ENCODE measurements around the gene TSC2.
"Not testable (repeated sequence)": the region's sequence is repeated elsewhere in the genome, so short reads cannot be mapped to it uniquely, and the experiment has no call there.

GRCh38 chr16:2101581-2101980, 53.8 kb downstream of the TSC2 start:
- TF ChIP-seq, protein P1, sequence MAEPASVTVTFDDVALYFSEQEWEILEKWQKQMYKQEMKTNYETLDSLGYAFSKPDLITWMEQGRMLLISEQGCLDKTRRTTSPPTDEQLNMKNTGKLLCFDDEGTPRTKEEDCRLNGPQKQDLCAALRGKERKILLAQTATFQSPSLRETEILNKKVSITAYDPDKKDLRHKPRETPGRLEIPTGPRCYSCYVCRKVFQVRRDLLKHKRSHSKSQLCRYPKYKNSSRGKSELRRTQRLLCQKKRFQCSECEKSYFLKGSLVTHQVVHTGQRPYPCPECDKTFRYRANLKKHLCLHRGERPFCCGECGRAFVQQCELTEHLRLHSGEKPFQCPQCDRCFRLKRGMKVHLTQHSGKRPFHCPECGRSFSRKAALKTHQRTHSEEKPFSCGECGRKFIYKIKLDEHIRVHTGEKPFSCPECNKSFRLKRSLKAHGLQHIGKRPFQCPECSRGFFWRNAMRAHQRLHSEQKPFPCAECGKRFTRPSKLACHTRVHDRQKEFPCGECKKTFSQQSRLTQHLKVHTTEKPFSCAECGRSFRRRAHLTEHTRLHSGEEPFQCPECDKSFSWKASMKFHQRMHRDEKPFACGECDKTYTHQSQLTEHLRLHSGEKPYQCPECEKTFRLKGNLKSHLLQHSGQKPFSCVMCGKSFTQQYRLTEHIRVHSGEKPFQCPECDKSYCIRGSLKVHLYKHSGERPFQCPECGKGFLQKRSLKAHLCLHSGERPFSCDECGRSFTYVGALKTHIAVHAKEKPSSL (CRISPR knock-in tag; conservative IDR thresholded peaks at IDR 0.05), result not testable (repeated sequence)
- TF ChIP-seq, protein P2, sequence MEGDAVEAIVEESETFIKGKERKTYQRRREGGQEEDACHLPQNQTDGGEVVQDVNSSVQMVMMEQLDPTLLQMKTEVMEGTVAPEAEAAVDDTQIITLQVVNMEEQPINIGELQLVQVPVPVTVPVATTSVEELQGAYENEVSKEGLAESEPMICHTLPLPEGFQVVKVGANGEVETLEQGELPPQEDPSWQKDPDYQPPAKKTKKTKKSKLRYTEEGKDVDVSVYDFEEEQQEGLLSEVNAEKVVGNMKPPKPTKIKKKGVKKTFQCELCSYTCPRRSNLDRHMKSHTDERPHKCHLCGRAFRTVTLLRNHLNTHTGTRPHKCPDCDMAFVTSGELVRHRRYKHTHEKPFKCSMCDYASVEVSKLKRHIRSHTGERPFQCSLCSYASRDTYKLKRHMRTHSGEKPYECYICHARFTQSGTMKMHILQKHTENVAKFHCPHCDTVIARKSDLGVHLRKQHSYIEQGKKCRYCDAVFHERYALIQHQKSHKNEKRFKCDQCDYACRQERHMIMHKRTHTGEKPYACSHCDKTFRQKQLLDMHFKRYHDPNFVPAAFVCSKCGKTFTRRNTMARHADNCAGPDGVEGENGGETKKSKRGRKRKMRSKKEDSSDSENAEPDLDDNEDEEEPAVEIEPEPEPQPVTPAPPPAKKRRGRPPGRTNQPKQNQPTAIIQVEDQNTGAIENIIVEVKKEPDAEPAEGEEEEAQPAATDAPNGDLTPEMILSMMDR (IDR thresholded peaks at IDR 0.05), result not testable (repeated sequence)
- TF ChIP-seq, protein P3, sequence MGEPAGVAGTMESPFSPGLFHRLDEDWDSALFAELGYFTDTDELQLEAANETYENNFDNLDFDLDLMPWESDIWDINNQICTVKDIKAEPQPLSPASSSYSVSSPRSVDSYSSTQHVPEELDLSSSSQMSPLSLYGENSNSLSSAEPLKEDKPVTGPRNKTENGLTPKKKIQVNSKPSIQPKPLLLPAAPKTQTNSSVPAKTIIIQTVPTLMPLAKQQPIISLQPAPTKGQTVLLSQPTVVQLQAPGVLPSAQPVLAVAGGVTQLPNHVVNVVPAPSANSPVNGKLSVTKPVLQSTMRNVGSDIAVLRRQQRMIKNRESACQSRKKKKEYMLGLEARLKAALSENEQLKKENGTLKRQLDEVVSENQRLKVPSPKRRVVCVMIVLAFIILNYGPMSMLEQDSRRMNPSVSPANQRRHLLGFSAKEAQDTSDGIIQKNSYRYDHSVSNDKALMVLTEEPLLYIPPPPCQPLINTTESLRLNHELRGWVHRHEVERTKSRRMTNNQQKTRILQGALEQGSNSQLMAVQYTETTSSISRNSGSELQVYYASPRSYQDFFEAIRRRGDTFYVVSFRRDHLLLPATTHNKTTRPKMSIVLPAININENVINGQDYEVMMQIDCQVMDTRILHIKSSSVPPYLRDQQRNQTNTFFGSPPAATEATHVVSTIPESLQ (CRISPR knock-in tag; IDR thresholded peaks at IDR 0.05), result not testable (repeated sequence)
- TF ChIP-seq ZNF416 (CRISPR knock-in tag; IDR thresholded peaks at IDR 0.05); ETV6 (CRISPR knock-in tag; IDR thresholded peaks at IDR 0.05); AFF4 (CRISPR knock-in tag; IDR thresholded peaks at IDR 0.05; ENCODE audit: borderline replicate concordance); MAX (CRISPR knock-in tag; IDR thresholded peaks at IDR 0.05); CREB1 (CRISPR knock-in tag; IDR thresholded peaks at IDR 0.05); ZNF263 (CRISPR knock-in tag; IDR thresholded peaks at IDR 0.05; ENCODE audit: low read depth); SP1 (CRISPR knock-in tag; conservative IDR thresholded peaks at IDR 0.05); USF2 (CRISPR knock-in tag; IDR thresholded peaks at IDR 0.05); JUN (CRISPR knock-in tag; IDR thresholded peaks at IDR 0.05): not testable (repeated sequence)
- TF ChIP-seq, protein P4, sequence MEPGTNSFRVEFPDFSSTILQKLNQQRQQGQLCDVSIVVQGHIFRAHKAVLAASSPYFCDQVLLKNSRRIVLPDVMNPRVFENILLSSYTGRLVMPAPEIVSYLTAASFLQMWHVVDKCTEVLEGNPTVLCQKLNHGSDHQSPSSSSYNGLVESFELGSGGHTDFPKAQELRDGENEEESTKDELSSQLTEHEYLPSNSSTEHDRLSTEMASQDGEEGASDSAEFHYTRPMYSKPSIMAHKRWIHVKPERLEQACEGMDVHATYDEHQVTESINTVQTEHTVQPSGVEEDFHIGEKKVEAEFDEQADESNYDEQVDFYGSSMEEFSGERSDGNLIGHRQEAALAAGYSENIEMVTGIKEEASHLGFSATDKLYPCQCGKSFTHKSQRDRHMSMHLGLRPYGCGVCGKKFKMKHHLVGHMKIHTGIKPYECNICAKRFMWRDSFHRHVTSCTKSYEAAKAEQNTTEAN (CRISPR knock-in tag; IDR thresholded peaks at IDR 0.05), result not testable (repeated sequence)
